OCI-LY7 (cell line): Measurements from ENCODE around the gene SLC1A3. TPM values are rescaled to one million over a fixed set of nuclear protein-coding genes. Genes with fewer than 3 reads are reported as not detected.

ENCODE experiments used
- BruUV-seq: library from RNA; stranded (reverse); fragments of 400-500 nt; replicated peaks from 2 replicates; lab custom pipeline; 2021; lab: Mats Ljungman, UMichigan
- CTCF ChIA-PET: fragments of 300-600 bp; sonication (Branson Sonifier 250); formaldehyde crosslinking; loops from one replicate; lab custom pipeline; 2022; ENCODE audit warnings: antibody characterized with exemption; ENCODE audit not compliant: unreplicated experiment; lab: Charles Lee
- POLR2A ChIA-PET: fragments of 300-600 bp; sonication (Branson Sonifier 250); formaldehyde crosslinking; loops from one replicate; lab custom pipeline; 2022; ENCODE audit warnings: antibody characterized with exemption; lab: Charles Lee
- DNase-seq: peaks from one replicate; pipeline ENCODE4 v3.0.0-alpha.2; 2015; ENCODE audit warnings: low spot score
- H2AFZ ChIP-seq: fragments of 200-600 bp; sonication (generic), shearing (Covaris generic); 2 replicates; pipeline ENCODE4 v1.6.1; 2014; ENCODE audit warnings: mild to moderate bottlenecking, antibody characterized with exemption, low read length, moderate library complexity
- H3K27ac ChIP-seq: fragments of 200-600 bp; sonication (generic); 2 replicates; pipeline ENCODE4 v1.5.1; 2014; ENCODE audit warnings: mixed run types, low read depth, mild to moderate bottlenecking, moderate library complexity, low read length, inconsistent platforms; ENCODE audit not compliant: poor library complexity, severe bottlenecking
- H3K36me3 ChIP-seq: fragments of 200-600 bp; sonication (generic); 2 replicates; pipeline ENCODE4 v1.6.1; 2014; ENCODE audit warnings: mild to moderate bottlenecking, antibody characterized with exemption, low read length, moderate library complexity, mixed read lengths; ENCODE audit not compliant: insufficient read depth
- H3K4me1 ChIP-seq: fragments of 200-600 bp; sonication (generic); 2 replicates; pipeline ENCODE4 v1.5.1; 2014; ENCODE audit warnings: mild to moderate bottlenecking, low read length; ENCODE audit not compliant: insufficient read depth, poor library complexity, severe bottlenecking
- H3K4me2 ChIP-seq: fragments of 200-600 bp; sonication (generic); 2 replicates; pipeline ENCODE4 v1.6.1; 2014; ENCODE audit warnings: mild to moderate bottlenecking, low read length
- H3K4me3 ChIP-seq: fragments of 200-600 bp; sonication (generic); 2 replicates; pipeline ENCODE4 v1.5.1; 2014; ENCODE audit warnings: mild to moderate bottlenecking, low read depth, low read length; ENCODE audit not compliant: poor library complexity, severe bottlenecking
- H3K79me2 ChIP-seq: fragments of 200-600 bp; sonication (generic); 2 replicates; pipeline ENCODE4 v1.6.1; 2016; ENCODE audit warnings: low read depth, mild to moderate bottlenecking, low read length, moderate library complexity, mixed read lengths; ENCODE audit not compliant: insufficient read depth
- H3K9me2 ChIP-seq: fragments of 200-600 bp; sonication (generic); 2 replicates; pipeline ENCODE4 v1.6.1; 2016; ENCODE audit warnings: mild to moderate bottlenecking, low read length, mixed read lengths; ENCODE audit not compliant: insufficient read depth
- H3K9me3 ChIP-seq: fragments of 200-600 bp; sonication (generic); 2 replicates; pipeline ENCODE4 v1.6.1; 2014; ENCODE audit warnings: mild to moderate bottlenecking, mixed run types, low read length, mixed read lengths
- H4K20me1 ChIP-seq: fragments of 200-600 bp; sonication (generic); 2 replicates; pipeline ENCODE4 v1.6.1; 2014; ENCODE audit warnings: mild to moderate bottlenecking, antibody characterized with exemption, low read length, moderate library complexity, mixed read lengths; ENCODE audit not compliant: insufficient read depth
- EZH2phosphoT487 ChIP-seq: fragments of 200-600 bp; sonication (generic); IDR thresholded peaks from 2 replicates; pipeline ENCODE4 v1.6.1; 2018; ENCODE audit warnings: low read depth, borderline replicate concordance, mild to moderate bottlenecking, mixed run types, antibody characterized with exemption, low read length, moderate library complexity, mixed read lengths
- intact Hi-C: fragments of 100-400 bp; cut with micrococcal nuclease; formaldehyde crosslinking; loops from one replicate; pipeline ENCODE4 v1.10.0; 2022; ENCODE audit not compliant: unreplicated experiment
- total RNA-seq, 2 experiments: library from RNA; depleted of rRNA in 1 of 2; stranded (reverse); fragments of >200 nt in 1 of 2; shearing (Covaris generic) in 1 of 2; gene quantifications; 2 replicates each; pipeline ENCODE4 v1.2.3, GENCODE V29; 2014 to 2022
- TF ChIP-seq, protein P1 (sequence below): fragments of 200-600 bp; sonication (generic); conservative IDR thresholded peaks from 2 replicates; pipeline ENCODE4 v1.5.1; 2014; ENCODE audit warnings: mild to moderate bottlenecking, antibody characterized with exemption, low read length, moderate library complexity, mixed read lengths

Gene SLC1A3
- total RNA-seq, 2 experiments from 2014 or later, result not detected

DNA sequence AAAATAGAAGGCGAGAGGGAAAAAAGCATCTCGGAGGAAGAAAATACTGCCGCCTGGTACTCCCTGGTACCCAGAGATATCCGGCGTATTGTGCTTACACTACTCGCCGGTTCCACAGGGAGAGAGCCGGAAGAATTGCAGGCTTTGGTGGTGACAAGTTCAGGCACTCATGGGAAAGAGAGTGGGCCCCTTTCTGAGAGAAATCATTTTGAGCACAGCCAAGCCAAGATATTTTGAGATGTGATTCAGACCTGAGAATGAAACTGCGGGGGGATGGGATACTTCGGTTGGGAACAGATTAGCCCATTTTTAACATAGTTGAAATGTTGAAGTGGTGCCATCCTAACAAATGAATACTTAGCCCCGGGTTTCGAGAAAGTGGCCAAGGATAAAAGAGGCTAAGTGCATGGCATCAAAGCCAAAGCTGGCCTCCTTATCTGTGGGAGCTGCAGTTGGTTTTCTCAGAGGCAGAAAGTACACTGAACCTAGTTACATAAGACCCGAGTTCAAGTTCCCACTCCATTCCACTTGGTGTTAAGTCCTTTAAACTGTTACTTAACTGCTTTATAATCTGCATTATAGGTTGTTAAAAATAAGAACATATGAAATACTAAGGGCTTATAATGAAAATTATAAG is 62.7 kb downstream of the SLC1A3 start:
- H3K27ac ChIP-seq, result no peak overlapping the region

DNA sequence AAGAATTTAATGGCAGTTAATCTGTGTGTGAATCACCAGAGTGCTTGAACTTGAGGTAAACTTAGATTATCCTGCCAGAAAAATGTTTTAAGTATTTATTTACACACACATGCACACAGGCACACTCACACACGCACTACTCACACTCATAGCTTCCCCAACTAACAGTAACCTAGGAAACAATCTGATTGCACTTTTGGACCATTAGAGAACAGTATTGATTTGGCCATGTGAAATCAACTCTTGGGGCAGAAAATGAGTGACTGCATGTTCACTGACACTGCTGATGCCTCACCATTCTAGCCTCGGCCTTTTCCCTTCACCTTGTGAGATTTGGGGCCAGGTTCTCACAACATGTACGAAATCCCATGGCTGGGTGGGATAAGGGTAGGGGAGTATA is 64.1 kb downstream of the SLC1A3 start:
- Histone ChIP-seq H3K9me3 (no peaks in the 10 kb centered on the region), H3K9me2 (no peaks in the 10 kb centered on the region), H3K4me3 (no peak overlapping the region), H4K20me1 (no peaks in the 10 kb centered on the region), H2AFZ (no peak overlapping the region), H3K4me2 (no peak overlapping the region), H3K36me3 (no peaks in the 10 kb centered on the region), H3K27ac (no peak overlapping the region), H3K79me2 (no peaks in the 10 kb centered on the region), H3K4me1 (no peaks in the 10 kb centered on the region)
- BruUV-seq, result no TSS peak
- CTCF ChIA-PET, result no interaction called here
- no peak for TF ChIP-seq EZH2phosphoT487
- TF ChIP-seq, protein P1, sequence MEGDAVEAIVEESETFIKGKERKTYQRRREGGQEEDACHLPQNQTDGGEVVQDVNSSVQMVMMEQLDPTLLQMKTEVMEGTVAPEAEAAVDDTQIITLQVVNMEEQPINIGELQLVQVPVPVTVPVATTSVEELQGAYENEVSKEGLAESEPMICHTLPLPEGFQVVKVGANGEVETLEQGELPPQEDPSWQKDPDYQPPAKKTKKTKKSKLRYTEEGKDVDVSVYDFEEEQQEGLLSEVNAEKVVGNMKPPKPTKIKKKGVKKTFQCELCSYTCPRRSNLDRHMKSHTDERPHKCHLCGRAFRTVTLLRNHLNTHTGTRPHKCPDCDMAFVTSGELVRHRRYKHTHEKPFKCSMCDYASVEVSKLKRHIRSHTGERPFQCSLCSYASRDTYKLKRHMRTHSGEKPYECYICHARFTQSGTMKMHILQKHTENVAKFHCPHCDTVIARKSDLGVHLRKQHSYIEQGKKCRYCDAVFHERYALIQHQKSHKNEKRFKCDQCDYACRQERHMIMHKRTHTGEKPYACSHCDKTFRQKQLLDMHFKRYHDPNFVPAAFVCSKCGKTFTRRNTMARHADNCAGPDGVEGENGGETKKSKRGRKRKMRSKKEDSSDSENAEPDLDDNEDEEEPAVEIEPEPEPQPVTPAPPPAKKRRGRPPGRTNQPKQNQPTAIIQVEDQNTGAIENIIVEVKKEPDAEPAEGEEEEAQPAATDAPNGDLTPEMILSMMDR, result no peak
- intact Hi-C loops, result no loop called here
- POLR2A ChIA-PET, result no interaction called here
- no peak for DNase-seq

More for the DNA sequence above, 62.7 kb downstream of the SLC1A3 start:
- H3K4me3 ChIP-seq, result no peak overlapping the region
- no peaks in the 10 kb centered on the region for H3K9me2 ChIP-seq
- H3K36me3 ChIP-seq, result no peaks in the 10 kb centered on the region
- CTCF ChIA-PET, result no interaction called here
- no peaks in the 10 kb centered on the region for H3K9me3 ChIP-seq
- no peak overlapping the region for H3K4me2 ChIP-seq
- no TSS peak for BruUV-seq
- POLR2A ChIA-PET, result no interaction called here
- no peak for DNase-seq
- no peaks in the 10 kb centered on the region for H4K20me1 ChIP-seq
- TF ChIP-seq, protein P1, result no peak
- no peak for TF ChIP-seq EZH2phosphoT487
- no peaks in the 10 kb centered on the region for H3K4me1 ChIP-seq
- H2AFZ ChIP-seq, result no peak overlapping the region
- intact Hi-C loops, result no loop called here
- H3K79me2 ChIP-seq, result no peaks in the 10 kb centered on the region

DNA sequence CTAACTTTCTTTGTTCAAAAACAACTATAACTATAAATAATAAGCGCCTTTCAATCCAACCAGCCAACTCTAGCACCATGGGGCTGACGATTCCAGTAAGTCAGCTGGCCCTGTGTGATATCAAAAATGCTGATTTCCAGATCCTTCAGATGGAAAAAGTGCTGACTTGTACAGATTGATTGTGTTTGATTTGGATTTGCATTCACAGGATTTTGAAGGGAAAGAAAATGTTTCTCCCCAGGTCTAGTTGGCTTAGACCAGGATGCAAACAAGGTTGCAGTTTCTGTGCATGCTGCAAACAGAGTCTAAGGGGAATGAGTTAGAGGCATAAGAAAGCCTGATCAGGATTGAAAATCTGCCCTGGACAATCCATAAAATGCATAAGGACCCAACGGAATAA is 68.9 kb downstream of the SLC1A3 start:
- CTCF ChIA-PET, result no interaction called here
- Histone ChIP-seq H3K79me2 (no peaks in the 10 kb centered on the region), H3K27ac (no peak overlapping the region), H3K9me3 (no peaks in the 10 kb centered on the region), H3K36me3 (no peaks in the 10 kb centered on the region), H4K20me1 (no peaks in the 10 kb centered on the region), H2AFZ (no peak overlapping the region), H3K4me2 (no peak overlapping the region), H3K4me3 (no peak overlapping the region), H3K4me1 (no peaks in the 10 kb centered on the region), H3K9me2 (no peaks in the 10 kb centered on the region)
- TF ChIP-seq EZH2phosphoT487, result no peak
- TF ChIP-seq, protein P1, result no peak
- DNase-seq, result no peak
- intact Hi-C loops, result no loop called here
- BruUV-seq, result no TSS peak
- POLR2A ChIA-PET, result no interaction called here
